ENCODE data around the gene RASA3. TPM values are rescaled to one million over a fixed set of nuclear protein-coding genes. Genes with fewer than 3 reads are reported as not detected.

The RASA3 gene
- total RNA-seq, 1 experiment from 2014 or later: 9.1 TPM

- H3K9me3 Mint-ChIP-seq (ENCODE audit: unreplicated experiment): peaks cover 22% of the 10 kb centered on the region
- POLR2A ChIA-PET: interaction anchor here (0.9 to 1.0 kb wide), 4 partner anchors 18 to 274 kb away, joined by 3 to 4 read pairs (median 4); no protein-coding TSS in a partner anchor
- CTCF ChIA-PET: interaction anchor here (0.6 to 1.4 kb wide), 3 partner anchors 9 to 274 kb away, joined by 3 to 7 read pairs (median 5); no protein-coding TSS in a partner anchor
- no TSS peak for BruUV-seq (replicated peaks)
- no peaks in the 10 kb centered on the region for H3K4me1 Mint-ChIP-seq (ENCODE audit: insufficient read depth, unreplicated experiment)
- no peak overlapping the region for H3K27ac Mint-ChIP-seq (ENCODE audit: low read depth, unreplicated experiment)
- DNase-seq (ENCODE audit: unreplicated experiment): no peak
- peaks cover 13% of the 10 kb centered on the region for H3K36me3 Mint-ChIP-seq (ENCODE audit: insufficient read depth, unreplicated experiment)
- no peak overlapping the region for H3K4me3 Mint-ChIP-seq (ENCODE audit: unreplicated experiment)
- no peaks in the 10 kb centered on the region for H3K27me3 Mint-ChIP-seq (ENCODE audit: insufficient read depth, unreplicated experiment)
- intact Hi-C loops (cut with micrococcal nuclease): loop anchor here (10.0 kb wide), 1 partner anchor 202 kb away; no protein-coding TSS in a partner anchor
- TF ChIP-seq CTCF (IDR thresholded peaks at IDR 0.05; ENCODE audit: unreplicated experiment): no peak
Observed at GRCh38 chr13:113952151-113952982, 180.1 kb downstream of the RASA3 start.

GRCh38 chr13:113951246-113951999 lies 181.0 kb downstream of the RASA3 start:
- Mint-ChIP-seq H3K27me3 (ENCODE audit: insufficient read depth, unreplicated experiment) (no peaks in the 10 kb centered on the region), H3K4me3 (ENCODE audit: unreplicated experiment) (no peak overlapping the region), H3K4me1 (ENCODE audit: insufficient read depth, unreplicated experiment) (peaks cover 4% of the 10 kb centered on the region), H3K36me3 (ENCODE audit: insufficient read depth, unreplicated experiment) (peaks cover 13% of the 10 kb centered on the region), H3K27ac (ENCODE audit: low read depth, unreplicated experiment) (no peak overlapping the region), H3K9me3 (ENCODE audit: unreplicated experiment) (peaks cover 20% of the 10 kb centered on the region)
- TF ChIP-seq CTCF (IDR thresholded peaks at IDR 0.05; ENCODE audit: unreplicated experiment): peak; percentile 96
- POLR2A ChIA-PET: no interaction called here
- CTCF ChIA-PET: interaction anchor here (0.6 to 1.5 kb wide), 7 partner anchors 82 to 379 kb away, joined by 3 to 8 read pairs (median 3); no protein-coding TSS in a partner anchor
- DNase-seq (ENCODE audit: unreplicated experiment): peak; percentile 83
- no TSS peak for BruUV-seq (replicated peaks)
- intact Hi-C loops (cut with micrococcal nuclease): loop anchor here (1.0 to 10.0 kb wide), 3 partner anchors 113 to 275 kb away; no protein-coding TSS in a partner anchor

- peaks cover 13% of the 10 kb centered on the region for H3K36me3 Mint-ChIP-seq (ENCODE audit: insufficient read depth, unreplicated experiment)
- no peak overlapping the region for H3K27ac Mint-ChIP-seq (ENCODE audit: low read depth, unreplicated experiment)
- ChIA-PET POLR2A (no interaction called here), CTCF (interaction anchor here (0.6 to 1.5 kb wide), 7 partner anchors 81 to 378 kb away, joined by 3 to 8 read pairs (median 3); no protein-coding TSS in a partner anchor)
- peaks cover 4% of the 10 kb centered on the region for H3K4me1 Mint-ChIP-seq (ENCODE audit: insufficient read depth, unreplicated experiment)
- intact Hi-C loops (cut with micrococcal nuclease): loop anchor here (1.0 to 10.0 kb wide), 3 partner anchors 114 to 276 kb away; no protein-coding TSS in a partner anchor
- no peaks in the 10 kb centered on the region for H3K27me3 Mint-ChIP-seq (ENCODE audit: insufficient read depth, unreplicated experiment)
- BruUV-seq (replicated peaks): no TSS peak
- no peak for TF ChIP-seq CTCF (IDR thresholded peaks at IDR 0.05; ENCODE audit: unreplicated experiment)
- no peak overlapping the region for H3K4me3 Mint-ChIP-seq (ENCODE audit: unreplicated experiment)
- no peak for DNase-seq (ENCODE audit: unreplicated experiment)
- peaks cover 12% of the 10 kb centered on the region for H3K9me3 Mint-ChIP-seq (ENCODE audit: unreplicated experiment)
Observed at GRCh38 chr13:113950451-113951245, 181.8 kb downstream of the RASA3 start.

All from MCF 10A (cell line).